ENCODE results near the gene PCOLCE2. TPM values are rescaled to one million over a fixed set of nuclear protein-coding genes. Genes with fewer than 3 reads are reported as not detected.

The PCOLCE2 gene
- total and polyA plus RNA-seq, 2 of the 8 experiments (the other 6 are each of a cell fraction or from before 2014, with no cell fraction given): 11.1 to 12.6 TPM

DNA sequence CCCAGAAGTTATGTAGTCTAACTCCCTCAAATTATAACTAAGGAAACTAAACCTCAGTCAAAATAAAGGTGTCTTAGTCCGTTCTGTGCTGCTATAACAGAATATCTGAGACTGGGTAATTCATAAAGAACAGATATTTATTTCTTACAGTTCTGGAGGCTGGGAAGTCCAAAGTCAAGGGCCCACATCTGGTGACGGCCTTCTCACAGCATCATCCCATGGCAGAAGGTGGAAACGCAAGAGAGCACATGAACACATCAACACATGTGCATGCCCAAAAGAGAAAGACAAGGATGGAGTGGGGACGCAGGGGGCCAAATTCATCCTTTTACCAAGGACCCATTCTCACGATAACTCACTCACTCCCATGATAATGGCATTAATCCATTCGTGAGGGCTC, 73.1 kb downstream of the PCOLCE2 start:
- Histone ChIP-seq H3K23ac (ENCODE audit: insufficient read length) (no peak overlapping the region), H3K14ac (ENCODE audit: insufficient read length) (no peak overlapping the region), H3K4ac (replicated peaks; ENCODE audit: insufficient read length, low read depth, low read length) (no peak overlapping the region), H2BK12ac (ENCODE audit: low read depth, low read length) (no peak overlapping the region), H3K9ac (replicated peaks in 1 of 4; ENCODE audit: extremely low read depth in 1 of 4, low read depth in 3 of 4, low read length in 3 of 4) (no peak overlapping the region), H3K36me3 (ENCODE audit: control insufficient read depth in 2 of 4, insufficient read depth in 4 of 4, low read length in 3 of 4) (peaks cover 0 to 3% (median 0%) of the 10 kb centered on the region in 4 experiments; a peak in 1 of 8 replicates), H4K5ac (ENCODE audit: insufficient read length, low read depth, low read length) (no peak overlapping the region), H2AK5ac (ENCODE audit: low read depth, low read length) (no peak overlapping the region), H4K8ac (ENCODE audit: extremely low read depth, insufficient read depth, low read length) (no peak overlapping the region), H3K18ac (ENCODE audit: extremely low read depth, low read length) (no peak overlapping the region), H3K27me3 (replicated peaks in 1 of 4; ENCODE audit: control insufficient read depth in 3 of 4, extremely low read depth in 1 of 4, insufficient read depth in 3 of 4, low read length in 3 of 4) (no peaks in the 10 kb centered on the region), H3K79me1 (ENCODE audit: low read depth, low read length) (no peaks in the 10 kb centered on the region), H3K79me2 (ENCODE audit: control insufficient read depth in 1 of 2, insufficient read depth in 2 of 2, low read length in 2 of 2) (no peaks in the 10 kb centered on the region), H4K91ac (replicated peaks; ENCODE audit: insufficient read length, low read length) (no peak overlapping the region), H2BK120ac (replicated peaks; ENCODE audit: low read depth, low read length) (no peak overlapping the region), H3K27ac (ENCODE audit: low read depth, low read length) (no peak overlapping the region), H3K23me2 (ENCODE audit: low read depth, low read length) (no peaks in the 10 kb centered on the region), H3K56ac (replicated peaks; ENCODE audit: insufficient read length, low read depth, low read length) (no peak overlapping the region), H3K9me3 (ENCODE audit: insufficient read depth in 2 of 2, low read depth in 1 of 2, low read length in 1 of 2) (no peaks in the 10 kb centered on the region), H2AFZ (ENCODE audit: low read length) (no peak overlapping the region), H3K4me2 (ENCODE audit: insufficient read depth in 1 of 2, low read depth in 2 of 2, low read length in 2 of 2) (no peak overlapping the region), H3K4me1 (replicated peaks in 1 of 4; ENCODE audit: control insufficient read depth in 3 of 4, insufficient read depth in 4 of 4, low read length in 3 of 4) (no peaks in the 10 kb centered on the region), H3K4me3 (ENCODE audit: extremely low read depth in 1 of 4, insufficient read depth in 2 of 4, low read depth in 3 of 4, low read length in 4 of 4) (no peak overlapping the region), H4K20me1 (replicated peaks in 1 of 2; ENCODE audit: control insufficient read depth in 1 of 2, insufficient read depth in 2 of 2, low read length in 2 of 2) (no peaks in the 10 kb centered on the region), H2BK20ac (ENCODE audit: low read length) (no peak overlapping the region), H2BK5ac (ENCODE audit: low read depth, low read length) (no peak overlapping the region), H2BK15ac (ENCODE audit: low read length) (no peak overlapping the region)
- POLR2A ChIA-PET (ENCODE audit: partially characterized antibody): no interaction called here
- TF ChIP-seq USF2 (IDR thresholded peaks at IDR 0.05; ENCODE audit: low read length) (no peak), GABPA (IDR thresholded peaks at IDR 0.05; ENCODE audit: borderline replicate concordance, insufficient read depth, low read length) (no peak), JUN (IDR thresholded peaks at IDR 0.05; ENCODE audit: low read depth, low read length) (no peak), RBBP5 (IDR thresholded peaks at IDR 0.05; ENCODE audit: borderline replicate concordance, low read depth, low read length) (no peak), SAP30 (IDR thresholded peaks at IDR 0.05; ENCODE audit: insufficient read depth, insufficient replicate concordance, low read length) (no peak), ZNF274 (IDR thresholded peaks at IDR 0.05; ENCODE audit: borderline replicate concordance, extremely low read depth, low read length) (no peak), CTBP2 (IDR thresholded peaks at IDR 0.05; ENCODE audit: borderline replicate concordance, insufficient read depth, insufficient read length, low read length) (no peak), EZH2 (IDR thresholded peaks at IDR 0.05; ENCODE audit: low read depth, low read length, severe bottlenecking) (no peak), POU5F1 (IDR thresholded peaks at IDR 0.05; ENCODE audit: low read depth, low read length) (no peak)
- CTCF ChIA-PET (ENCODE audit: partially characterized antibody): interaction anchor here (5.5 kb wide), 1 partner anchor 12 kb away, joined by 49 read pairs; no protein-coding TSS in a partner anchor
- no peak for DNase-seq (ENCODE audit: low read depth in 1 of 2, low spot score in 2 of 2)
- WGBS, 2 experiments (ENCODE audit: extremely low coverage in 1 of 2, insufficient coverage in 1 of 2, insufficient read length in 1 of 2, insufficient replicate concordance in 2 of 2, low coverage in 1 of 2, low lambda C conversion rate in 2 of 2, missing lambda C conversion rate in 1 of 2): 87% methylated on average over 6 of the region's 6 CpGs; no CpG with 5 or more reads in 1 of the 2 experiments
- no peak for FAIRE-seq

All from H1 (cell line).